Keratinocyte (primary cell): ENCODE results near the gene FHOD1. TPM values are rescaled to one million over a fixed set of nuclear protein-coding genes. Genes with fewer than 3 reads are reported as not detected.

Experiments used
- DNase-seq: peaks from one replicate; pipeline ENCODE4 v3.0.0-alpha.2; 2011; ENCODE audit warnings: low read depth, missing footprints, low spot score
- FAIRE-seq: peaks from 2 replicates; lab custom pipeline; 2011; peaks lifted over from hg19 to GRCh38; lab: Jason Lieb, UNC
- H2AFZ ChIP-seq: 2 replicates; pipeline ENCODE4 v1.6.0; 2012; ENCODE audit warnings: low read length, control low read depth, inconsistent platforms; ENCODE audit not compliant: control insufficient read depth
- H3K27ac ChIP-seq: 2 replicates; pipeline ENCODE4 v1.5.1; 2011; ENCODE audit warnings: low read length; ENCODE audit not compliant: control insufficient read depth, insufficient read depth
- H3K27me3 ChIP-seq: 3 replicates; pipeline ENCODE4 v1.6.0; 2011; ENCODE audit warnings: low read length; ENCODE audit not compliant: control insufficient read depth, insufficient read depth; ENCODE audit errors: extremely low read depth
- H3K36me3 ChIP-seq, 2 experiments: 2 replicates in 1 of 2; 3 replicates in 1 of 2; pipeline ENCODE4 v1.5.1; 2011; ENCODE audit warnings: low read length in 2 of 2, mild to moderate bottlenecking in 1 of 2; ENCODE audit not compliant: control insufficient read depth in 2 of 2, insufficient read depth in 2 of 2; ENCODE audit errors: extremely low read depth in 1 of 2
- H3K4me1 ChIP-seq: 3 replicates; pipeline ENCODE4 v1.5.1; 2011; ENCODE audit warnings: low read length; ENCODE audit not compliant: control insufficient read depth, insufficient read depth; ENCODE audit errors: extremely low read depth
- H3K4me2 ChIP-seq: 3 replicates; pipeline ENCODE4 v1.6.0; 2011; ENCODE audit warnings: low read depth, low read length; ENCODE audit not compliant: control insufficient read depth, insufficient read depth; ENCODE audit errors: extremely low read depth
- H3K4me3 ChIP-seq, 3 experiments: fragments of 200-600 bp in 1 of 3; sonication (generic) in 1 of 3; 2 replicates in 2 of 3; 3 replicates in 1 of 3; pipeline ENCODE4 v1.5.1; 2011 to 2016; ENCODE audit warnings: low read length in 3 of 3, mild to moderate bottlenecking in 3 of 3, control low read depth in 2 of 3, inconsistent platforms in 1 of 3, low read depth in 1 of 3, mixed read lengths in 1 of 3, mixed run types in 1 of 3, moderate library complexity in 1 of 3; ENCODE audit not compliant: control insufficient read depth in 2 of 3, insufficient read depth in 2 of 3; ENCODE audit errors: extremely low read depth in 1 of 3
- H3K79me2 ChIP-seq: 2 replicates; pipeline ENCODE4 v1.6.0; 2012; ENCODE audit warnings: low read length; ENCODE audit not compliant: control insufficient read depth, insufficient read depth
- H3K9ac ChIP-seq: 3 replicates; pipeline ENCODE4 v1.6.0; 2011; ENCODE audit warnings: low read length; ENCODE audit not compliant: control insufficient read depth, insufficient read depth; ENCODE audit errors: extremely low read depth
- H3K9me1 ChIP-seq: 3 replicates; pipeline ENCODE4 v1.6.0; 2011; ENCODE audit warnings: low read length; ENCODE audit not compliant: control insufficient read depth, insufficient read depth; ENCODE audit errors: extremely low read depth
- H3K9me3 ChIP-seq: 2 replicates; pipeline ENCODE4 v1.5.1; 2012; ENCODE audit warnings: low read depth, low read length; ENCODE audit not compliant: control insufficient read depth
- H4K20me1 ChIP-seq: 3 replicates; pipeline ENCODE4 v1.6.0; 2011; ENCODE audit warnings: low read length; ENCODE audit not compliant: control insufficient read depth, insufficient read depth; ENCODE audit errors: extremely low read depth
- EZH2 ChIP-seq: IDR thresholded peaks from one replicate; pipeline ENCODE4 v1.6.1; 2012; ENCODE audit warnings: inconsistent platforms, mild to moderate bottlenecking, low read length, moderate library complexity
- dilution Hi-C: fragments of 300-500 bp; cut with MboI; formaldehyde crosslinking; loops from one replicate; pipeline ENCODE4 v1.7.0; 2020; ENCODE audit warnings: low sequenced_read_pairs; ENCODE audit not compliant: extremely low pct_ligation_motif_present
- polyA plus RNA-seq, 5 experiments: library from polyadenylated mRNA; depleted of rRNA in 3 of 5; stranded (reverse) in 3 of 5; stranded (forward) in 1 of 5; unstranded in 1 of 5; fragments of >200 nt; gene quantifications; 1 replicate in 1 of 5; 2 replicates in 3 of 5; 3 replicates in 1 of 5; pipeline versions ENCODE4 v1.2.1 to v1.2.3, GENCODE V29; 2011 to 2012; ENCODE audit warnings: missing spikeins in 2 of 5, low read depth in 1 of 5, low replicate concordance in 1 of 5
- TF ChIP-seq, protein P1 (sequence below), 3 experiments: IDR thresholded peaks in 1 of 3; conservative IDR thresholded peaks in 1 of 3; optimal IDR thresholded peaks in 1 of 3; 2 replicates in 2 of 3; 3 replicates in 1 of 3; pipeline versions ENCODE3 to v1.5.1; 2011; ENCODE audit warnings: low read length in 3 of 3, mild to moderate bottlenecking in 3 of 3, moderate library complexity in 2 of 3, control low read depth in 1 of 3, inconsistent platforms in 1 of 3; ENCODE audit not compliant: insufficient read depth in 2 of 3; ENCODE audit errors: extremely low read depth in 1 of 3

The FHOD1 gene
- polyA plus RNA-seq, 1 donor (not counting 4 experiments of a cell fraction or from before 2014, with no cell fraction given), result 29.4 TPM

DNA sequence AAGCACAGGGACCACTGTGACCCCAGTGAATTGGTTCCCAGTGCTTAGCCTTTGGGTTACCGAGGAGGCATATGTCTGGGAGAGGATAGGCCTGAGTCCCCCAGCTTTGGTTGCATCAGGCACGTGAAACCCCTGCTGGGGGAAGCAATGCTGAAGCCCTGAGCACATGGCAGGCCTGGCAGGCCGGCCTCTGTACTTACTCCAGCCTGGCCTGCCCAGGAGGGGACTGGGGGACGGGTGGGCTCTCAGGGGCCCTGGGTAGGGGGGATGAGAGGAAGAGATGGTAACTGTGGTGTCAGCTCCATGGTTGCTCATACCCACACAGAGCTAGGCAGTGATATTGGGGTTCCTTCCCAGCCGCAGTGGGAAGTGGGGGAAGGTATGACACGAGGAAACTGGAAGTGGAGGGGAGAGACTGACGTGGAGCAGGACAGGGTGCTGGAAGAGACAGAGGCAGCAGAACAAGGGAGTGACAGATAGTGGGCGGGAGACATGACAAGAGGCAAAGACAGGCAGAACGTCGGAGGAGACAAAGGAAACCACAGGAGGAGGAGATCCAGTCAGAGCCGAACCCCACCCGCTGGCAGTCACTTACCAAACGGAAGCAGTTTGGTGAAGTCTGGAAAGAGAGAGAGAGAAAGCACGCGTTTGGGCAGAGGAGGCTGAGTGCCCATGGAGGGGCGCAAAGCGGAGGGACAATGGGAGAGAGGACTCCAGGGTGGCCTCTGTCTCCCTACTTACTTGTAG lies 11.3 kb downstream of the FHOD1 start:
- Histone ChIP-seq H3K36me3 (peaks cover 36 to 38% of the 10 kb centered on the region in 2 experiments), H4K20me1 (no peaks in the 10 kb centered on the region), H2AFZ (peak overlapping the region; percentile 29), H3K9me1 (no peaks in the 10 kb centered on the region), H3K4me1 (peaks cover 18% of the 10 kb centered on the region), H3K79me2 (peaks cover 10% of the 10 kb centered on the region), H3K27ac (peak overlapping the region; percentile 70), H3K9me3 (no peaks in the 10 kb centered on the region), H3K9ac (peak overlapping the region; percentile 46), H3K4me3 (peak overlapping the region; percentile 7 to 49 (median 47)), H3K27me3 (no peaks in the 10 kb centered on the region), H3K4me2 (peak overlapping the region; percentile 79)
- DNase-seq (no peak), FAIRE-seq (peak; percentile 86)
- dilution Hi-C loops, result no loop called here
- no peak for TF ChIP-seq EZH2
- TF ChIP-seq, protein P1, sequence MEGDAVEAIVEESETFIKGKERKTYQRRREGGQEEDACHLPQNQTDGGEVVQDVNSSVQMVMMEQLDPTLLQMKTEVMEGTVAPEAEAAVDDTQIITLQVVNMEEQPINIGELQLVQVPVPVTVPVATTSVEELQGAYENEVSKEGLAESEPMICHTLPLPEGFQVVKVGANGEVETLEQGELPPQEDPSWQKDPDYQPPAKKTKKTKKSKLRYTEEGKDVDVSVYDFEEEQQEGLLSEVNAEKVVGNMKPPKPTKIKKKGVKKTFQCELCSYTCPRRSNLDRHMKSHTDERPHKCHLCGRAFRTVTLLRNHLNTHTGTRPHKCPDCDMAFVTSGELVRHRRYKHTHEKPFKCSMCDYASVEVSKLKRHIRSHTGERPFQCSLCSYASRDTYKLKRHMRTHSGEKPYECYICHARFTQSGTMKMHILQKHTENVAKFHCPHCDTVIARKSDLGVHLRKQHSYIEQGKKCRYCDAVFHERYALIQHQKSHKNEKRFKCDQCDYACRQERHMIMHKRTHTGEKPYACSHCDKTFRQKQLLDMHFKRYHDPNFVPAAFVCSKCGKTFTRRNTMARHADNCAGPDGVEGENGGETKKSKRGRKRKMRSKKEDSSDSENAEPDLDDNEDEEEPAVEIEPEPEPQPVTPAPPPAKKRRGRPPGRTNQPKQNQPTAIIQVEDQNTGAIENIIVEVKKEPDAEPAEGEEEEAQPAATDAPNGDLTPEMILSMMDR (optimal IDR thresholded peaks at IDR 0.05 in 1 of 3, IDR thresholded peaks at IDR 0.05 in 1 of 3, conservative IDR thresholded peaks at IDR 0.05 in 1 of 3; ENCODE audit: extremely low read depth in 1 of 3, insufficient read depth in 2 of 3, low read length in 3 of 3), result no peak

GRCh38 chr16:67234180-67234597 lies 13.1 kb downstream of the FHOD1 start:
- Histone ChIP-seq H3K36me3 (peaks cover 38 to 47% of the 10 kb centered on the region in 2 experiments), H3K4me1 (peaks cover 11% of the 10 kb centered on the region), H3K27me3 (no peaks in the 10 kb centered on the region), H4K20me1 (no peaks in the 10 kb centered on the region), H2AFZ (no peak overlapping the region), H3K9me3 (no peaks in the 10 kb centered on the region), H3K4me3 (no peak overlapping the region), H3K79me2 (peaks cover 7% of the 10 kb centered on the region), H3K4me2 (no peak overlapping the region), H3K27ac (no peak overlapping the region), H3K9ac (no peak overlapping the region), H3K9me1 (no peaks in the 10 kb centered on the region)
- DNase-seq (no peak), FAIRE-seq (no peak)
- dilution Hi-C loops, result no loop called here
- no peak for TF ChIP-seq EZH2
- TF ChIP-seq, protein P1 (optimal IDR thresholded peaks at IDR 0.05 in 1 of 3, IDR thresholded peaks at IDR 0.05 in 1 of 3, conservative IDR thresholded peaks at IDR 0.05 in 1 of 3; ENCODE audit: extremely low read depth in 1 of 3, insufficient read depth in 2 of 3, low read length in 3 of 3), result no peak
